ENCODE results near the gene ST6GAL1. TPM values are rescaled to one million over a fixed set of nuclear protein-coding genes. Genes with fewer than 3 reads are reported as not detected.

ST6GAL1 gene
- total and polyA plus RNA-seq, 10 of the 15 experiments (the other 5 are each of a cell fraction or from before 2014, with no cell fraction given), result 74.2 to 248 (median 149) TPM

- WGBS (ENCODE audit: insufficient coverage, insufficient replicate concordance, low lambda C conversion rate, missing lambda C conversion rate), result 45% methylated on average over 4 of the region's 4 CpGs
- H3K36me3 ChIP-seq (ENCODE audit: control insufficient read depth in 2 of 2, insufficient read depth in 2 of 2, low read length in 1 of 2), result no peaks in the 10 kb centered on the region
- in situ Hi-C loops (cut with MboI) (no loop called here), intact Hi-C loops (cut with micrococcal nuclease; ENCODE audit: unreplicated experiment) (no loop called here)
- ATAC-seq, result no peak
- ChIA-PET CTCF (no interaction called here), POLR2A (no interaction called here), RAD21 (ENCODE audit: unreplicated experiment) (no interaction called here), SMC1A (ENCODE audit: uncharacterized antibody, unreplicated experiment) (interaction anchor here (1.3 kb wide), 1 partner anchor 14 kb away, joined by 3 read pairs; no protein-coding TSS in a partner anchor)
- H3K4me1 ChIP-seq (ENCODE audit: control insufficient read depth, insufficient read depth, low read length), result no peaks in the 10 kb centered on the region
- no peak overlapping the region for H3K4me2 ChIP-seq (ENCODE audit: control insufficient read depth, insufficient read depth)
- H3K9me3 ChIP-seq (replicated peaks; ENCODE audit: control insufficient read depth, insufficient read depth, low read length), result no peaks in the 10 kb centered on the region
- no peak overlapping the region; the same call in 1 of the 2 replicates for H2AFZ ChIP-seq (ENCODE audit: control insufficient read depth, low read depth, low read length)
- H3K27me3 ChIP-seq (replicated peaks in 1 of 2; ENCODE audit: control insufficient read depth in 2 of 2, insufficient read depth in 2 of 2, low read length in 1 of 2), result no peaks in the 10 kb centered on the region; a peak in 1 of 4 replicates
- no peaks in the 10 kb centered on the region for H4K20me1 ChIP-seq (ENCODE audit: control insufficient read depth, insufficient read depth)
- no TSS peak for BruUV-seq (replicated peaks)
- DNase-seq (ENCODE audit: low read depth, low spot score), result no peak
- H3K4me3 ChIP-seq, result no peak overlapping the region
- TF ChIP-seq TCF12 (IDR thresholded peaks at IDR 0.05; ENCODE audit: low read depth, low read length) (no peak), BCL11A (IDR thresholded peaks at IDR 0.05; ENCODE audit: low read depth, low read length) (no peak), CTCF (IDR thresholded peaks at IDR 0.05 in 2 of 3, conservative IDR thresholded peaks at IDR 0.05 in 1 of 3; ENCODE audit: control insufficient read depth in 2 of 3, extremely low read depth in 1 of 3, insufficient read depth in 1 of 3, low read depth in 3 of 3, low read length in 3 of 3) (no peak)
- no peaks in the 10 kb centered on the region for H3K79me2 ChIP-seq (ENCODE audit: control insufficient read depth, insufficient read depth, low read length)
- no peak overlapping the region for H3K27ac ChIP-seq (ENCODE audit: control insufficient read depth, insufficient read depth)
- FAIRE-seq, result no peak
- no peak overlapping the region for H3K9ac ChIP-seq (ENCODE audit: control insufficient read depth, insufficient read depth, low read length)
These were observed 12.6 kb upstream of the ST6GAL1 start for GRCh38 chr3:186917512-186918312.

- FAIRE-seq, result no peak
- no peaks in the 10 kb centered on the region for H3K79me2 ChIP-seq (ENCODE audit: control insufficient read depth, insufficient read depth, low read length)
- RAD21 ChIA-PET (ENCODE audit: unreplicated experiment), result no interaction called here
These were observed 10.0 kb upstream of the ST6GAL1 start for GRCh38 chr3:186920301-186920700.

More at GRCh38 chr3:186920301-186920700, 10.0 kb upstream of the ST6GAL1 start:
- intact Hi-C loops (cut with micrococcal nuclease; ENCODE audit: unreplicated experiment) (loop anchor here (5.0 kb wide), 1 partner anchor 63 kb away; no protein-coding TSS in a partner anchor), in situ Hi-C loops (cut with MboI) (no loop called here)
- TF ChIP-seq ZNF622 (IDR thresholded peaks at IDR 0.05) (no peak), ZBTB33 (IDR thresholded peaks at IDR 0.05) (no peak), ESRRA (IDR thresholded peaks at IDR 0.05; ENCODE audit: low read length) (no peak)
- ChIA-PET CTCF (interaction anchor here (0.9 to 1.1 kb wide), 2 partner anchors 13 to 230 kb away, joined by 3 read pairs; no protein-coding TSS in a partner anchor), POLR2A (no interaction called here), SMC1A (ENCODE audit: uncharacterized antibody, unreplicated experiment) (interaction anchor here (1.2 kb wide), 1 partner anchor 71 kb away, joined by 4 read pairs; no protein-coding TSS in a partner anchor)
- no peak overlapping the region for H3K27ac ChIP-seq (ENCODE audit: control insufficient read depth, insufficient read depth)
- H2AFZ ChIP-seq (ENCODE audit: control insufficient read depth, low read depth, low read length), result no peak overlapping the region
- H3K27me3 ChIP-seq (replicated peaks in 1 of 2; ENCODE audit: control insufficient read depth in 2 of 2, insufficient read depth in 2 of 2, low read length in 1 of 2), result no peaks in the 10 kb centered on the region; a peak in 1 of 4 replicates
- DNase-seq (ENCODE audit: low read depth, low spot score), result no peak
- H3K36me3 ChIP-seq (ENCODE audit: control insufficient read depth in 2 of 2, insufficient read depth in 2 of 2, low read length in 1 of 2), result no peaks in the 10 kb centered on the region
- H3K9ac ChIP-seq (ENCODE audit: control insufficient read depth, insufficient read depth, low read length), result no peak overlapping the region
- no peaks in the 10 kb centered on the region for H3K4me1 ChIP-seq (ENCODE audit: control insufficient read depth, insufficient read depth, low read length)
- H3K4me2 ChIP-seq (ENCODE audit: control insufficient read depth, insufficient read depth), result no peak overlapping the region
- no peak overlapping the region for H3K4me3 ChIP-seq
- no peak for ATAC-seq
- no peaks in the 10 kb centered on the region for H4K20me1 ChIP-seq (ENCODE audit: control insufficient read depth, insufficient read depth)
- H3K9me3 ChIP-seq (replicated peaks; ENCODE audit: control insufficient read depth, insufficient read depth, low read length), result no peaks in the 10 kb centered on the region
- BruUV-seq (replicated peaks), result no TSS peak
- WGBS (ENCODE audit: insufficient coverage, insufficient replicate concordance, low lambda C conversion rate, missing lambda C conversion rate), result 47% methylated on average over 4 of the region's 4 CpGs

Measured in GM12878 (cell line).